GM23248 (cell line): ENCODE data around the gene DCDC2.

ENCODE experiments used
- EZH2 ChIP-seq: fragments of 200-600 bp; sonication (generic); IDR thresholded peaks from 2 replicates; pipeline ENCODE4 v1.6.1; 2018; ENCODE audit warnings: antibody characterized with exemption, mild to moderate bottlenecking; ENCODE audit not compliant: insufficient read depth, poor library complexity, severe bottlenecking
- EZH2phosphoT487 ChIP-seq: fragments of 200-600 bp; sonication (generic); IDR thresholded peaks from 2 replicates; pipeline ENCODE4 v1.6.1; 2018; ENCODE audit warnings: antibody characterized with exemption, moderate library complexity, mild to moderate bottlenecking, low read depth; ENCODE audit not compliant: insufficient read depth

DNA sequence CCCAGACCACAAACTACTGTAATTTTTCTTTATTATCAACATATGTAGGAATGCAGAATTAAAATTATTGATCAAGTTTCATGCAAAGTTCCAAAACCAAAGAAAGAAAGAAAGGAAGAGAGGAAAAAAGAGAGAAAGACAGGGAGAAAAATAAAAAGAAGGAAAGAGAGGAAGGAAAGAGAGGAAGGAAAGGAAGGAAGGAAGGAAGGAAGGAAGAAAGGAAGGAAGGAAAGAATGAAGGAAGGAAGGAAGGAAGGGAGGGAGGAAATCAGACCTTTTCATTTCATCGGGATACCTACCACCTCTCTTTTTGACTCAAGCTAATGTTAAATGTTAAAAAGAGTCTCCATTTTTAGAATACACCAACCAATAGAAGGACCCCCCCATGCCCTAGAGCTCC is 31.9 kb downstream of the DCDC2 start:
- TF ChIP-seq EZH2, result no peak
- no peak for TF ChIP-seq EZH2phosphoT487
